ENCODE data around the gene SRPX2.

The SRPX2 gene
- total RNA-seq: 0 reads per million in 2 donors

GRCh38 chrX:100643956-100644860 is at the start of gene SRPX2:
Gene SRPX2, plus strand, starts transcription at chrX:100644199. Its CDS starts 2,124 bp downstream, at chrX:100646323.
- DNase-seq: no peak

- no peak for DNase-seq
These were observed 47.4 kb upstream of the SRPX2 start for GRCh38 chrX:100596601-100597000.

GRCh38 chrX:100599456-100599855 is 44.5 kb upstream of the SRPX2 start:
- DNase-seq: no peak

GRCh38 chrX:100600340-100600739 is 43.7 kb upstream of the SRPX2 start:
- no peak for DNase-seq

GRCh38 chrX:100600758-100601157 is 43.2 kb upstream of the SRPX2 start:
- DNase-seq: no peak

- peak in 1 of 5 experiments; percentile 1 for DNase-seq
These were observed 37.2 kb upstream of the SRPX2 start for GRCh38 chrX:100606753-100607152.

GRCh38 chrX:100609591-100609990 is 34.4 kb upstream of the SRPX2 start:
- no peak for DNase-seq

- DNase-seq: no peak
These were observed 32.0 kb upstream of the SRPX2 start for GRCh38 chrX:100611951-100612350.

- DNase-seq: peak in 1 of 5 experiments; percentile 50
These were observed 29.0 kb upstream of the SRPX2 start for GRCh38 chrX:100615005-100615404.

- no peak for DNase-seq
These were observed 21.0 kb upstream of the SRPX2 start for GRCh38 chrX:100623001-100623400.

GRCh38 chrX:100625985-100626491 is 18.0 kb upstream of the SRPX2 start:
- DNase-seq: peak in 1 of 5 experiments; percentile 52

GRCh38 chrX:100635040-100635439 is 9.0 kb upstream of the SRPX2 start:
- no peak for DNase-seq

GRCh38 chrX:100635989-100636320 is 8.0 kb upstream of the SRPX2 start:
- DNase-seq: no peak

- peak; percentile 8 to 73 (median 54) for DNase-seq
These were observed 7.5 kb upstream of the SRPX2 start, which contains the start of gene TSPAN6 for GRCh38 chrX:100636321-100636991. Gene TSPAN6, minus strand, starts transcription at chrX:100636806. Its CDS starts 112 bp downstream, at chrX:100636694.

GRCh38 chrX:100642290-100642689 is 1.7 kb upstream of the SRPX2 start:
- DNase-seq: no peak

- no peak for DNase-seq
These were observed 787 bp upstream of the SRPX2 start for GRCh38 chrX:100643212-100643611.

- DNase-seq: no peak
These were observed 1.1 kb downstream of the SRPX2 start for GRCh38 chrX:100645106-100645505.

- DNase-seq: no peak
These were observed 3.1 kb downstream of the SRPX2 start for GRCh38 chrX:100647095-100647494.

GRCh38 chrX:100647739-100648138 is 3.7 kb downstream of the SRPX2 start:
- no peak for DNase-seq

- no peak for DNase-seq
These were observed 4.7 kb downstream of the SRPX2 start for GRCh38 chrX:100648458-100649417.

GRCh38 chrX:100649550-100650356 is 5.8 kb downstream of the SRPX2 start:
- no peak for DNase-seq

GRCh38 chrX:100650841-100651240 is 6.8 kb downstream of the SRPX2 start:
- no peak for DNase-seq
